ENCODE results near the gene MORF4L2.

DNA sequence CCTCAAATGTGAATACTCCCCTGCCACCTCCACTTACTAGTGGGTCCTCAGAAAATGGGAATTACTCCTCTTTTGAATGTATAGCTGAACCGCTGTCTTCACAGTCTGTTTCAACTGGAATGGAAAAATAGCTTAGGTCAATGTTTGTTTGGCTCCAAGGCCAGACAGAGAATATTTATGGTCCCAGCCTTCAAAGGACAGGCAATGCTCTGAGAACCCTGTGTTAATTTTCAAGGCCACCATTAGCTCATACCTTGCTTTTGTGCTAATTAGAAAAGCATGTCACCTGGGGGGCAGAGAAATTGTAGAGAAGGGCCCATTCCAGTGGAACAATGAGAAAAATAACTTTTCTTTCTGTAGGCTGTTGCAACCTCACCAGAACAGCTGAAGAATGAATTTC, 4.6 kb upstream of the MORF4L2 start:
- TF ChIP-seq, protein P1, sequence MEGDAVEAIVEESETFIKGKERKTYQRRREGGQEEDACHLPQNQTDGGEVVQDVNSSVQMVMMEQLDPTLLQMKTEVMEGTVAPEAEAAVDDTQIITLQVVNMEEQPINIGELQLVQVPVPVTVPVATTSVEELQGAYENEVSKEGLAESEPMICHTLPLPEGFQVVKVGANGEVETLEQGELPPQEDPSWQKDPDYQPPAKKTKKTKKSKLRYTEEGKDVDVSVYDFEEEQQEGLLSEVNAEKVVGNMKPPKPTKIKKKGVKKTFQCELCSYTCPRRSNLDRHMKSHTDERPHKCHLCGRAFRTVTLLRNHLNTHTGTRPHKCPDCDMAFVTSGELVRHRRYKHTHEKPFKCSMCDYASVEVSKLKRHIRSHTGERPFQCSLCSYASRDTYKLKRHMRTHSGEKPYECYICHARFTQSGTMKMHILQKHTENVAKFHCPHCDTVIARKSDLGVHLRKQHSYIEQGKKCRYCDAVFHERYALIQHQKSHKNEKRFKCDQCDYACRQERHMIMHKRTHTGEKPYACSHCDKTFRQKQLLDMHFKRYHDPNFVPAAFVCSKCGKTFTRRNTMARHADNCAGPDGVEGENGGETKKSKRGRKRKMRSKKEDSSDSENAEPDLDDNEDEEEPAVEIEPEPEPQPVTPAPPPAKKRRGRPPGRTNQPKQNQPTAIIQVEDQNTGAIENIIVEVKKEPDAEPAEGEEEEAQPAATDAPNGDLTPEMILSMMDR (IDR thresholded peaks at IDR 0.05; ENCODE audit: low read depth, low read length, missing input control) = no peak
- TF ChIP-seq, protein P2, sequence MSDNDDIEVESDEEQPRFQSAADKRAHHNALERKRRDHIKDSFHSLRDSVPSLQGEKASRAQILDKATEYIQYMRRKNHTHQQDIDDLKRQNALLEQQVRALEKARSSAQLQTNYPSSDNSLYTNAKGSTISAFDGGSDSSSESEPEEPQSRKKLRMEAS (IDR thresholded peaks at IDR 0.05) = no peak
- TF ChIP-seq YY1 (IDR thresholded peaks at IDR 0.05) = no peak

All from liver (tissue), 2 donors.